Fibroblast of skin of right quadriceps (primary cell): ENCODE measurements around the gene DZIP3.

Experiments used
- DNase-seq: peaks from one replicate; pipeline ENCODE4 v3.0.0-alpha.2; 2013

DZIP3 gene

DNA sequence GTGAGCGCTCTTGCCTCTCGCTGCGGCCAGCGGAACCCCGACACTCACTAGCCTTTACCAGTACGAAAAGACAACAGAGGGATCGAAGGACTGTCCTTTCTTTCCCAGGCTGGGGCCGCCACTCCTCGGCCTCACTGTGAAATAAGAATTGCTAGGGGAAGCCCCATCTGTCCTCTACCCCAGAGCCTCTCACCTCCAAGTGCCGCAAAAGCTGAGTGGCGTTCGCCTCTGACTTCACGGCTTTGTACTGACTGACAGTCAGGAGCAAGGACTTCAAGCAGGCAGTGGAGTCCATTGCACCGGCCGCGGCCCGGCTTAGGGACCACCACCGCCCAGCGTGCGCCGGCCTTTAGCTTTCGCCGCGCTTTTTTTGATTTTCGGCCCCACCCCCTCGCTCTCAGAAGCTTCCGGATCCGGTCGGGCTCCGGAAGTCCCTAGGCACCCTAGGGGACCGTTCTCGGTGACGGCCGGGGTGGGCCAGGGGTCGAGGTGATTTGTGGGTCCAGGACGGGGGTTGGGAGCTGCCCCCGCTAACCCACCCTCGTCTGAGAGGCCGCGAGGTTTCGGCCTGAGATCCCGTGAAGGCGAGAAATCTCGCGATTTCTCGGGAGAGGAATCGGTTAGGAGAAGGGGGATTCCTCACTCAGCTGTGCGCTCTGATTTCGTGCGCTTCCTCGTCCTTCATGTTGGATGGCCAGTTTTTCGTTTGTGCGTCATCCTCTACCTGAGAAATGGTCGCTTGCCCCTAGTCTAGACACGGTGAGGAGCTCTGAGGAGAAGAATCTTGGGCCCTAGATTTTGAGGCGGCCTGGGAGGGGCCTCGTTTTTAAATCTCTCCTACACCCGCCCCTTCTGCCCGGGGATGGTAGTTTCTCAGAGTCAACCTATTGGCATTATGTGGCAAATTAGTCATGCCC, at the start of gene DZIP3, which contains the start of gene CIP2A:
DZIP3 (plus strand) TSS at position 642 of the 917 bp plus-strand sequence. CDS start 15,685 bp downstream, outside the sequence.
CIP2A (minus strand) TSS at position 358 of the 917 bp plus-strand sequence; CDS start at position 295, 63 bp downstream.
- peak; percentile 95 for DNase-seq

DNA sequence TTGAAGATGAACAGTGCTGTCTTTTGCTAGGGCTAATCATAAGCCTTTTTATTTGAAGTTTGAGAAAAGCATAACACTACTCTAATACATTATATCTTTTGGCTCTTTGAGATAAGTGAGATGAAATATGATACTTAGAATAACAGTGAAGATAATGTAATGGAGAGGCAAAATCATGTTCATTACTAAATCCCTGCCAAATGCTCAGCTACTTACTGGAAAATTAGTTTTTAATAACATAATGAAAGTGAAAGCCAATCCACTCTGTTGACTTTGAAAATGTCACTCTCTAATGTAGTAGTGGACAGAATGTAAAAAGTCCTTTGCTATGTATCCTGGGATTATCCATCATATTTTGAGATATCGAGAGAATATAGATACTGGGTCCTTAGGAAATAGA, 43.3 kb upstream of the DZIP3 start:
- DNase-seq: no peak

DNA sequence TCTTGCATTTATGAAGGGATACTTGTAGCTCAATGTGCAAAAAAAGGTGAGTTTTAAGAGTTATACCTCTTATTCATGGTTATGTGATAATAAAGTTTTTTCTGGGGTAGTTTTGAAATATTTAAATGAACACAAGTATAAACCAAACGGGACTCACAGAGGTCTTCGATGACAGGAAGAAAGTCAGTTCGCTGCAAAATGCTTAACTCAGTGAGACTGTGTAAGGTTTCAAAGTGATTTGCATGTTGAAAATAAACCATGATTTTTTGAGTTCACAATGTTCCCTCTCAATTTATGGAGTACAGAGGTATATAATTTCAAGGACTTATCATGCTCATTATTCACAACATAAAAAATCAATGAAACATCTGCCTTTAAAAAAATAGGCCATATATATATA, 42.8 kb upstream of the DZIP3 start:
- DNase-seq: no peak

GRCh38 chr3:108548304-108548703, 41.2 kb upstream of the DZIP3 start:
- no peak for DNase-seq

- DNase-seq: no peak
Observed at GRCh38 chr3:108548886-108549285, 40.6 kb upstream of the DZIP3 start.

DNA sequence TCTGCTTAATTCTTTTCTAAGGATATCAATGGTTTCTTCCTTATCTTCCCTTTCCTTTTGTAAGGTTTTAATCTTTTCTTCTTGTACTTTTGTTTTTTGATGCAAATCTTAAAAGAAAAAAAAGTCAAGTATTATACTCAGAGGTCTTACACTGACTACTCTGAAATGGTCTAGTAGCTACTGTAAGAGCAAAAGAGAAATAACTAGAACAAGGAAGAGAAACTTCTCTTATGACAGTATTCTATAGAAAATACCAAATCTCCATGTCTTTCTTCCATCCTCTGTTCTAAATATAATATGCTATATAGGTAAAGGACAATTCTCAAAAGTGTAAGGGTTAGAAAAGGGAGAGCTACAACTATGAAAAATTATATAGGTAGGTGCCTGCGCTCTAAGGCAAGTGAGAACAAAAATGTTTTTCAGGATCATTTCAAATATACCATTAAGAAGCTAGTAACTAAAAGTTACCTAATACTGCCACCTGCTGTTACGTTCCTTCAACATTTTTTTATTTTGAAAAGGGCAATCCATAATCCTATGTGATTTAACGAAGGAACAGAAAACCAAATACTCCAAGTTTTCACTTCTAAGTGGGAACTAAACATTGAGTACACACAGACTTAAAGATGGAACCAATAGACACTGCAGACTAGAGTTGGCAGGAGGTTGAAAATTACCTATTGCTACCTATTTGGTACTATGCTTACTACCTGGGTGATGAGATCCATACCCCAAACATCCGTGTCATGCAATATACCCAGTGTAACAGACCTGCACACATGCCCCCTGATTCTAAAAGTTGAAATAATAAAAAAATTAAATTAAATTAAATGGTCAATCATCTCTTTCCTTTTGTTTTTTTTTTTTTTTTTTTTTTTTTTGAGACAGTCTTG, 37.0 kb upstream of the DZIP3 start:
- peak; percentile 35 for DNase-seq

GRCh38 chr3:108554229-108554628, 35.3 kb upstream of the DZIP3 start:
- no peak for DNase-seq

DNA sequence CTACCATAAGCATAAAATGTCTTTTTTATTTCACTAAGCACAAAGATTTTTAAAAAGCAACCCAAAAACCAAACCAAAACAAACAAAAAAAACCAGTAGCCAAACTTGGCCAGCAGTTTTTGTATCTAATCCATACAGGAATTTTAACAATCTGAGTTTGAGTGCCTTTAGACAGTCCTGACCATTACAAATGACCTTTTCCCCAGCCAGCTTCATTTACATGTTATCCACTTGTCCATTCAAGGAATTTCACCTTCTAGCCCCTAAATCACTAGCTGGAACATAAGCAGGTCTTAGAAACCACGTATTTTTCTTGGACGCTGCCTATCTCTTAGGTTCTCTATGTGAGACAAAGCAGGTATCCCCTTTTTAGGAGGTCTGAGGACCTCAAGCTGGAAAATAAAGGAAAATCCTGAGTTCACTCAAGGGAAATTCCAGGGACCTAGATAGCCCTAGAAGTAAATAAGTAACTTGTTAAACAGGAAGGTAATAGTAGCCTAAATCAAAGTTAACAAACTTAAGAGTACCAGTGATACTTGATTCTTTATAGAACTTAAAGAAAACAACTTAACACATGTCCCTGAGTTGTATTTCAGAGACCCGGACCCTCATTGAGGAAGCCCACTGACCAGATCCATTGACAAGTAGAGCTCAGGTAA, 34.5 kb upstream of the DZIP3 start:
- no peak for DNase-seq

DNA sequence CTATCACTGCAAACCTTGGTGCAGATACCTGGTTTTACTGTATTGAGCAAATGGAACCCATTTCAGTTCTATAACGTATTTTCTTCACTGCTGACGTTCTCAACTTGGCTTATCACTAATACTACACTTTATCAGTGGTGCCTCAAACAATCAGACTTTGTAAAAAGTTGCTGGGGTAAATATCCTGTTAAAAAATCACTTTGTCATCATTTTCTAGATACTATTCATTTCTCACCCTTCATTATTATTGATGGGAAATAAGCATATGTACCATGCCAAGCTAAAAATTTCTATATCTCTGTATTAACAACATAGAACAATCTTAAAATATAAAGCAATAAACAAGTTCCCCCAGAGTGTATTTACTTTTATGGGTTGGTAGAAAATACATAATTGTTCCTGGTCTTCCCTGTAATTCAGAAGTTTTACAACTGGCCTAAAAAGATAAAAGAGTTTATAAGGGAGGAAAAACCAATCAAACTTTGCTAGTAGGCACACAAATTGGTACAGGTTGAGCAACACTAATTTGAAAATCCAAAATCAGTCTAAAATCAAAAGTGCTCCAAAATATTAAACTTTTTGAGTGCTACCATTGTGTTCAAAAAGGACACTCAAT, 33.4 kb upstream of the DZIP3 start:
- no peak for DNase-seq

DNA sequence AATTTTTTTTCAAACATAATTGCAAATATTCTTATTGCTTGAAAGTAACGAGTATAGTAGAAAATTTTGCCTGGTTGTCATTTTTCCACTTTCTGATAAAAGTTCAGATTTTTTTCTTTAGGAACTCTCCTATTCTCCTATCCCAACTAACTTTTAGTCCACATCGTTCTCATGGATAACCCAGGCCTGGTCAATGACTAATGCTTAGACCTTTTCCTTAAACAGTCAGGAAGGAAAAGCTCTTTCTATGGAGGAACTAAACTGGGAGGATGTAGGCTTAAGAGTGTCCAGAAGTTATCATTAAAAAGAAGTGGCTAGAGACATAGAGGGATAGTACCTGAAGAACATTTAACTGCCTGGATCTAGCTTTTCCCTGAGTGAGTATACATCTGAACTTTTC, 27.0 kb upstream of the DZIP3 start:
- no peak for DNase-seq

DNA sequence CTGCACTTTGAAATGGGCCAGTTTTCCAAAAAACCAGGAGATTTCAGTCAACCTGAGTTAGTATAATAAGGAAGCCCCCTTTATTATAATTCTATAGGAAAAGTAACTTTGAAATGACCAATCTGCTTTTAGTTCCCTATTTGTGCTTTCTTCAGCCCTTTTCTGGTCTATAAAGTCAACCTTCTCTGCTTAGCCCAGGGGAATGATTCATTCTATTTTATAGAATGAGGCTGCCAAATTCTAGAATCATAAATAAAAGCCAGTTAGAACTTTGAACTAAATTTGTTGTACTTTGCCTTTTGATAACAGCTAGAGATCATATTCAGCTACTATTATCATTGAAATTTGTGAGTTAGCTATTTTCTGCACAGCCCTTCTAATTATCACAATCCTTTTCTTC, 25.0 kb upstream of the DZIP3 start:
- no peak for DNase-seq

- DNase-seq: no peak
Observed at GRCh38 chr3:108565506-108565905, 24.0 kb upstream of the DZIP3 start.

- no peak for DNase-seq
Observed at GRCh38 chr3:108566599-108566998, 22.9 kb upstream of the DZIP3 start.

DNA sequence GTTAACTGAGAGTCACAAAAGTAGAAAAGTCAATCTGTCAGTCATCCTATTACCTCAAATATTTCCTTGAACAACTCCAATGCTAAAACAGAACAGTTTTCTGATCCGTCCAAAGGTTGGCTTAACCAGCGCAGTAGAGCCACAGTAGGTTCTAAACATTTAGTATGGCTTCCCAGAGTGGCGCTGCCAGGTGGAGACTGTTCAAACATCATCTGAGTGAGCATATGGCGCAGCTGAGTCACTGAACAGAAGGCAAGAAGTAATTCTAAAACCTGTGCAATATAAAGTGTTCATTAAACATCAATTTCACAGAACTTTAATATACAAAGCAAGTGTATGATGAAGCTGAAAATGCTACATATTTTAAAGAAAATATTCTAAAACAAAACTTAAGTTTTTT, 20.2 kb upstream of the DZIP3 start:
- no peak for DNase-seq

DNA sequence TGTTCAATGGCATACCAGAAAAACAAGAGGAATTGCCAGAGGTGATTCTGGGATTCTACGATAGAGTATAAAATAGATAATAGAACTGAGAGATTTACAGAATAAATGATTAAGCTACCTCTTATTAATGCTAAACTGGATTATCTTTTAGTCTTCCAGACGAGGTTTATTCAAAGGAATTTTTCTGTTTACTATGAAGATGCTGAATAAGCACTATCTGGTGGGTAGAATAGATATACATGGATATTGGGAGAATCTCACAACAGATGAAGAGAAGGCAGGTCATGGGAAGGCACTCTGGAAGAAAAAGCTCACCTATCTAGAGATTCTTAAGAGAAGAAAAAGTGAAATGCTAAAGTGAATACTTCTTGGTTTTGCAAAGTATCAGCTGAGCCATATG, 11.5 kb upstream of the DZIP3 start:
- no peak for DNase-seq

DNA sequence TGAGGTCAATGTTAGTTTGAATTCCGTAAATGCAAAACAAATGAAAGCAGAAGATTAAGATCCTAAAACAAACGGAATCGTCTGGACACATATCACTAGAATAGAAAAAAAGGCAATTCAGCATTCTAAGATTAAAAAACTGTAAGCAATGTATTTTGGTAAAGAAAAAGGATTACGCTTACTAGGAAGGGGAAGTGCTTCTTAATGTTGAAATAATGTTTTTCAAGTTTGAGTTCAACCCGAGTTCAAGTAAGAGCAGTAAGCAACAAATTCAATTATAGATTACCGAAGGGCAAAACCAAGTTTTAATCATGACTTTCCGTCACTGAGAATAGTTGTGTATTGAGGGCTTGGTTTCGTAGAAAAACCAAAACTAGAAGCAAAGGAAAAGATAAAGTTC, 921 bp upstream of the DZIP3 start:
- DNase-seq: no peak

DNA sequence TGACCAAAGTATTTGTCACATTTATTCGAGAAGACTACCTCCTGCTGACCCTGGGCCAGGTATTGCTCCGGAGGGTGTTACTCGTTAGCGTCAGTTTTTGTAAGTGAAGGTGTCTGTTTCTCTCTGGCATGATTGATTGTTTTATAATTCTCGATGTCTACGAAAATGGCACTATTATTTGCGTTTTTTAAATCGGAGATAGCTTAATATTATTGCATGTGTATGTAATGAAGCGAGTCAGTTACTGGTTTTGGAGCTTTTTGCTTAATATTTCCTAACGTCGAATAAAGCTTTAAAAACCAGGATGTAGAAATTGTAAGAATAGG, 439 bp downstream of the DZIP3 start:
- DNase-seq: no peak

DNA sequence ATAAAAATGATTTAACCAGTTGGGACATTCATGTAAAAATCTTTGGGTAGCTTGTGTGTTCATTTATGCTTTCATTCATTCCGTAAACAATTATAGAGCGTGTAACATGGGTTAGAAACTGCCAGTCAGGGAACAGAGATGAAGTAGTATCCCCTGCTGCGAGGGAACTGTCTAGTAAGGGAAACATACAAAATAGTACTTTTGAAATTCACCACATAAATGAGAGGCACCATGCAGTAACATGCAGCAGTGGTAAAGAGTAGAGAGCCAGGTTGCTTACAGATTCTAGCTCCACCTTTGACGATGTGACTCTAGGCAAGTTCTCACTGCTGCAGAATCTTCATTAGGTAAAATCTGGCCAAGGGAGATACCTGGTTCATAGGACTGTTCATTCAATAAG, 938 bp downstream of the DZIP3 start:
- no peak for DNase-seq

- no peak for DNase-seq
Observed at GRCh38 chr3:108595321-108595720, 5.8 kb downstream of the DZIP3 start.

GRCh38 chr3:108598375-108598774, 8.9 kb downstream of the DZIP3 start:
- no peak for DNase-seq

DNA sequence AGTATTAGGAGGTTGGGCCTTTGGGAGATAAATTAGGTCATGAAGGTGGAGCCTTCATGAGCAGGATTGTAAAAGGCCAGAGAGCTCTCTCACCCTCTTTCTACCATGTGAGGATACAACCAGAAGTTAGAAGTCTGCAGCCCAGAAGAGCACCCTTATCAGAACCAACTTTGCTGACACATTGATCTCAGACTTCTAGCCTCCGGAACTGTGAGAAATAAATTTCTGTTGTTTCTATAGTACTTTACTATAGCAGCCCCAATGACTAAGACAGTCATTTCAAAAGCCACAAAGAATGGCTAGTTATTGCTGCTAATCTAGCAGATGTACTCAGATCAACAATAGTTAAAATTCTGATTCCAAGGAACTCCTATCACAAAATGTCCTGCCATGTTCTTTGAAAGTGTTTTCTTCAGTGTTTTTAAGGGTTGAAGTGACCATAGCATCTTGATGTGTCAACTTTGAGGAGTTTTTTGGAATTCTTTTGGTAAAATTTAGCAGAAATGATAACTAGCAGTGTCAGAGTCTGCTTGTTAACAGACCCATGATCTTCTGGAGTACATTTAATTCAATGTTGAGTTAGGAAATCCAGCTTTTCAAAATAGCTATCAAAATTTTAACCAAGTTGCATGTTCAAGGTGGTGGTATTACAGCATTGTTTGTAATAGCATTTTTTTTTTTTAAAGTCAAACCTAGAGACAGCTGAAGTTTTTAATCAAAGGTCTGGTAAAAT, 10.3 kb downstream of the DZIP3 start:
- no peak for DNase-seq
